ENCODE results near the gene SEBOX. TPM values are rescaled to one million over a fixed set of nuclear protein-coding genes. Genes with fewer than 3 reads are reported as not detected.
"Not testable (repeated sequence)": the region's sequence is repeated elsewhere in the genome, so short reads cannot be mapped to it uniquely, and the experiment has no call there.

The SEBOX gene
- total and polyA plus RNA-seq, 3 donors from 2014 or later = not detected

DNA sequence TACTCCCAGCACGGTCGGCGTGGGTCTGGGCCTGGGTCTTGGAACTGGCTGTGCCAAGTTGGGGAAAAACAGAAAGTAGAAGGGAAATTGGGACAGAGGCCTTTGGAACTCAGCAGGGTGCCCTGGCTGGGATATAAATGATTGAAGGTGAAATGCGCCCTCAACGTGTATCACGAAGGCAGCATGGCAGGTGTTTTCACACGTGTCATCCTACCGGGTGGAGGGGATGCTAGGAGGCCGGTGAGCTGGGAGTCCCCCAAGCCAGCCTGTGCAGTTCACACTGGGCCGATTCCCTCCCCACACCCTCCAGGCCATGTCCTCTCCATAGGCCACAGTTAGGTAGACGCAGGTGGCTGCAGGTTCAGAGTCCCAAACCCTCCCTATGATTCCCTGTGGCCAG is 23.5 kb downstream of the SEBOX start:
- H3K4me1 ChIP-seq = peaks cover 29% of the 10 kb centered on the region
- no peaks in the 10 kb centered on the region for H3K36me3 ChIP-seq (ENCODE audit: low read depth, missing control alignments)
- TF ChIP-seq, protein P1, sequence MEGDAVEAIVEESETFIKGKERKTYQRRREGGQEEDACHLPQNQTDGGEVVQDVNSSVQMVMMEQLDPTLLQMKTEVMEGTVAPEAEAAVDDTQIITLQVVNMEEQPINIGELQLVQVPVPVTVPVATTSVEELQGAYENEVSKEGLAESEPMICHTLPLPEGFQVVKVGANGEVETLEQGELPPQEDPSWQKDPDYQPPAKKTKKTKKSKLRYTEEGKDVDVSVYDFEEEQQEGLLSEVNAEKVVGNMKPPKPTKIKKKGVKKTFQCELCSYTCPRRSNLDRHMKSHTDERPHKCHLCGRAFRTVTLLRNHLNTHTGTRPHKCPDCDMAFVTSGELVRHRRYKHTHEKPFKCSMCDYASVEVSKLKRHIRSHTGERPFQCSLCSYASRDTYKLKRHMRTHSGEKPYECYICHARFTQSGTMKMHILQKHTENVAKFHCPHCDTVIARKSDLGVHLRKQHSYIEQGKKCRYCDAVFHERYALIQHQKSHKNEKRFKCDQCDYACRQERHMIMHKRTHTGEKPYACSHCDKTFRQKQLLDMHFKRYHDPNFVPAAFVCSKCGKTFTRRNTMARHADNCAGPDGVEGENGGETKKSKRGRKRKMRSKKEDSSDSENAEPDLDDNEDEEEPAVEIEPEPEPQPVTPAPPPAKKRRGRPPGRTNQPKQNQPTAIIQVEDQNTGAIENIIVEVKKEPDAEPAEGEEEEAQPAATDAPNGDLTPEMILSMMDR (IDR thresholded peaks at IDR 0.05) = no peak
- TF ChIP-seq POLR2A (IDR thresholded peaks at IDR 0.05) = no peak
- DNase-seq = no peak
- no peak overlapping the region for H3K4me3 ChIP-seq
- WGBS, 2 donors = 91 to 93% methylated on average over 8 to 11 of the region's 11 CpGs
- H3K9me3 ChIP-seq = no peaks in the 10 kb centered on the region
- H3K27me3 ChIP-seq = no peaks in the 10 kb centered on the region
- H3K27ac ChIP-seq = no peak overlapping the region
- intact Hi-C loops (cut with DNase I; ENCODE audit: low total_unique reads) = no loop called here

DNA sequence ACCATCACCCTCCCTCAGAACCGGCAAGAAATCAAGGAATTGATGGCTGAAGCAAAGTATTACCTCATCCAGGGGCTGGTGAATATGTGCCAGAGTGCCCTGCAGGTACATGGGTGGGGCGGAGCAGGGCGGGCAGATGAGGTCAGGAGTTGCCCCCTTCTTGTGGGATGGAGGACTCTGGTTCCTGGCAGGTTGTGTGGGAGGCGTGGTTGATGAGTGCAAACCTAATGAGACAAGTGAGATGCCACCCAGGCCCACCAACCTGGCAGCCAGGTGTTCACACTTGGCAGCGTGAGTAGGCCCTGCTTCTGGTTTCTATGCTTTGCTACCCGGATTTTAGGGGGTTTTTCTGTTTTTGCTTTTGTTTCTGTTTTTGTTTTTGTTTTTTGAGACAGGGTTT is 24.6 kb downstream of the SEBOX start:
- H3K4me1 ChIP-seq = peaks cover 22% of the 10 kb centered on the region
- TF ChIP-seq POLR2A (IDR thresholded peaks at IDR 0.05) = no peak
- TF ChIP-seq, protein P1 (IDR thresholded peaks at IDR 0.05) = no peak
- DNase-seq = no peak
- intact Hi-C loops (cut with DNase I; ENCODE audit: low total_unique reads) = no loop called here
- no peaks in the 10 kb centered on the region for H3K27me3 ChIP-seq
- no peak overlapping the region for H3K4me3 ChIP-seq
- WGBS, 2 donors = 91 to 95% methylated on average over 5 to 6 of the region's 6 CpGs
- no peaks in the 10 kb centered on the region for H3K36me3 ChIP-seq (ENCODE audit: low read depth, missing control alignments)
- H3K27ac ChIP-seq = no peak overlapping the region
- no peaks in the 10 kb centered on the region for H3K9me3 ChIP-seq

DNA sequence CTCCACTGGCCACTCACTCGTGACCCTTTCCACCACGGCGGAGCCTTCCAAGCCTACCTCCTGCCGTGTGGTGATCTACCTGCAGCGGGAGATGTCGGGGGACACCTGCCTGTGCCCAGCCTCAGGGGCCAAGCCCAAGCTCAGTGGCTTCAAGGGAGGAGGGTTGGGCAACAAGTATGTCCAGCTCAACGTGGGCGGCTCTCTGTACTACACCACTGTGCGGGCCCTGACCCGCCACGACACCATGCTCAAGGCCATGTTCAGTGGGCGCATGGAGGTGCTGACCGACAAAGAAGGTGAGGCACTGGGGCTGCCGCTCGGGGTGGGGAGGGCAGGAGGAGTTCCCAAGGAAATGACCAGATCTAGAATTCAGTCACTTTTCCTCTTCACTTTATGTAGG is 25.6 kb downstream of the SEBOX start:
- no peak for TF ChIP-seq POLR2A (IDR thresholded peaks at IDR 0.05)
- TF ChIP-seq, protein P1 (IDR thresholded peaks at IDR 0.05) = no peak
- no peak for DNase-seq
- no peak overlapping the region for H3K27ac ChIP-seq
- no peaks in the 10 kb centered on the region for H3K9me3 ChIP-seq
- intact Hi-C loops (cut with DNase I; ENCODE audit: low total_unique reads) = no loop called here
- H3K4me1 ChIP-seq = peaks cover 24% of the 10 kb centered on the region
- no peaks in the 10 kb centered on the region for H3K27me3 ChIP-seq
- H3K4me3 ChIP-seq = no peak overlapping the region
- 80 to 93% methylated on average over 7 to 15 of the region's 15 CpGs for WGBS, 2 donors
- no peaks in the 10 kb centered on the region for H3K36me3 ChIP-seq (ENCODE audit: low read depth, missing control alignments)

DNA sequence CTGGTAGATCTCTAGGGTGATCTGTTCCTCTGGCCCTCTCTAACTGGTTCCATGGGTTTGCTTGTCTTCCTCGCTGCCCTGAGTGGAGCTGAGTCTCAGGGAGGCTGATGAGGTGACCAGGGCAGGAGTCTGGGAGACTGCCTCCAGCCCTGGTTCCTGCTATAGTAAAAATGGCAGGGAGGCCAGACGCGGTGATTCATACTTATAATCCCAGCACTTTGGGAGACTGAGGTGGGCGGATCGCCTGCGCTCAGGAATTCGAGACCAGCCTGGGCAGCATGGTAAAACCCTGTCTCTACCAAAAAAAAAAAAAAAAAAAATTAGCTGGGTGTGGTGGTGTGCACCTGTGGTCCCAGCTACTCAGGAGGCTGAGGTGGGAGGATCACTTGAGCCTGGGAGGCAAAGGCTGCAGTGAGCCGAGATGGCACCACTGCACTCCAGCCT is 26.2 kb downstream of the SEBOX start:
- H3K36me3 ChIP-seq (ENCODE audit: low read depth, missing control alignments); intact Hi-C loops (cut with DNase I; ENCODE audit: low total_unique reads); H3K9me3 ChIP-seq; H3K4me3 ChIP-seq; DNase-seq; H3K27ac ChIP-seq; H3K27me3 ChIP-seq: not testable (repeated sequence)
- WGBS, 2 donors = 88 to 97% methylated on average over 8 of the region's 8 CpGs
- peaks cover 29% of the 10 kb centered on the region for H3K4me1 ChIP-seq

DNA sequence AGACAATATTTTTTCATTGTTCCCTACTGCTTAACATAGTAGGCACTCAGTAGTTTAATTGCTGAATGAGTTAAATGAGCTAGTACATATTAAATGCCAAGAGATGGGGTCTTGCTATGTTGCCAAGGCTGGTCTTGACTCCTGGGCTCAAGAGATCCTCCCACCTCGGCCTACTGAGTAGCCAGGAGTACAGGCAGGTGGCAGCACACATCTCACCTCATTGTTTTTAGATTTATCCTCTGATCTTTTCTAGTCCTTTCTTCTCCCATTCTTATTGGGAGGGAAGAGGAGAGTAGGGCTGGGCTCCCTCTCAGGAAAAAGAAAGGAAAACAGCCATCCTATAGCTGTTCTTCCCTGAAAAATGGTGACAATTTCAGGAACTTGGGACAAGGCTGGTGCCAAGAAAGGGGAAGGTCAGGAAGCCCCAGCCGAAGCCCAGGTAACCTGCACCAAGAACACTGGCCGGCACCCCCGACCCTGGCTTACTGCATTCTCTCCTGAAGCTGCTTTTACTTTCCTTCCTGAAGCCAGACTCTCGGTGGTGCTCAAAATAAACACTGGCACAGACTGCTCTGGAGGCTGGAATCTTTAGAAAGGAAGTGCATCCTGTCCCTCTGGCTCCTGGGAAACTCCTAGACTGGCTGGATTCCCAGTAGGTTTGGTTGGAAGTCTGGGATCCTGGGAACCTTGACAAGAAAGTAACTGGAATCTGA is 26.8 kb downstream of the SEBOX start:
- Histone ChIP-seq H3K36me3 (ENCODE audit: low read depth, missing control alignments) (no peaks in the 10 kb centered on the region), H3K4me1 (peaks cover 33% of the 10 kb centered on the region), H3K27me3 (no peaks in the 10 kb centered on the region), H3K4me3 (no peak overlapping the region), H3K9me3 (no peaks in the 10 kb centered on the region), H3K27ac (no peak overlapping the region)
- no peak for DNase-seq
- intact Hi-C loops (cut with DNase I; ENCODE audit: low total_unique reads) = no loop called here
- TF ChIP-seq, protein P1 (IDR thresholded peaks at IDR 0.05) = no peak
- no peak for TF ChIP-seq POLR2A (IDR thresholded peaks at IDR 0.05)
- 59 to 71% methylated on average over 5 of the region's 5 CpGs for WGBS, 2 donors

All from testis (tissue), 3 donors.